HepG2 (cell line): ENCODE results near the gene BRPF1. TPM values are rescaled to one million over a fixed set of nuclear protein-coding genes. Genes with fewer than 3 reads are reported as not detected.

Source experiments
- ATAC-seq: fragments of 200-7000 bp; cut with Tn5 transposase; 3 replicates; pipeline ENCODE4 v1.9.1; 2020; ENCODE audit warnings: mild to moderate bottlenecking, moderate library complexity
- BruUV-seq: library from RNA; stranded (reverse); fragments of 400-500 nt; replicated peaks from 2 replicates; lab custom pipeline; 2021; lab: Mats Ljungman, UMichigan
- CTCF ChIA-PET: fragments of 300-600 bp; formaldehyde crosslinking; extraction: SDS; loops from one replicate; lab custom pipeline; 2021; ENCODE audit warnings: low total read pairs, inconsistent platforms, low intra/inter-chr PET ratio; lab: Yijun Ruan, JAX
- POLR2A ChIA-PET: fragments of 350-600 bp; sonication (Branson Sonifier 250); formaldehyde crosslinking; loops from one replicate; lab custom pipeline; 2020; ENCODE audit warnings: antibody characterized with exemption, inconsistent platforms; lab: Yijun Ruan, JAX
- DNase-seq: peaks from one replicate; pipeline ENCODE4 v3.0.0-alpha.2; 2015; ENCODE audit warnings: low spot score
- FAIRE-seq: peaks from 3 replicates; lab custom pipeline; 2011; peaks lifted over from hg19 to GRCh38; lab: Jason Lieb, UNC
- H2AFZ ChIP-seq: one replicate; pipeline ENCODE4 v1.6.1; 2011; ENCODE audit warnings: low read length, inconsistent platforms
- H3K27ac ChIP-seq: fragments of 300-600 bp; 3 replicates; pipeline ENCODE4 v1.8.0; 2011; ENCODE audit warnings: mixed run types, mild to moderate bottlenecking, mixed read lengths, low read length, inconsistent platforms; ENCODE audit not compliant: insufficient read depth; ENCODE audit errors: extremely low read length
- H3K27me3 ChIP-seq, 2 experiments: fragments of 200-600 bp in 1 of 2; 2 replicates in 1 of 2; 3 replicates in 1 of 2; pipeline versions ENCODE4 v1.6.0 to v1.8.0; 2011; ENCODE audit warnings: low read length in 2 of 2, mild to moderate bottlenecking in 2 of 2, moderate library complexity in 2 of 2, inconsistent platforms in 1 of 2; ENCODE audit not compliant: insufficient read depth in 2 of 2, control insufficient read depth in 1 of 2
- H3K36me3 ChIP-seq, 2 experiments: fragments of 200-600 bp in 1 of 2; replicated peaks in 1 of 2; 2 replicates in 1 of 2; 3 replicates in 1 of 2; pipeline versions ENCODE4 v1.5.1 to v1.8.0; 2011; ENCODE audit warnings: low read length in 2 of 2, inconsistent platforms in 1 of 2; ENCODE audit not compliant: insufficient read depth in 2 of 2, control insufficient read depth in 1 of 2
- H3K4me1 ChIP-seq: 2 replicates; pipeline ENCODE4 v1.5.1; 2012; ENCODE audit warnings: low read length, inconsistent platforms; ENCODE audit not compliant: insufficient read depth
- H3K4me2 ChIP-seq: 2 replicates; pipeline ENCODE4 v1.6.0; 2011; ENCODE audit warnings: low read depth, low read length, inconsistent platforms
- H3K4me3 ChIP-seq, 3 experiments: fragments of 200-600 bp in 1 of 3; sonication (generic), shearing (Covaris generic) in 1 of 3; replicated peaks in 1 of 3; 2 replicates each; pipeline ENCODE4 v1.5.1; 2011 to 2016; ENCODE audit warnings: low read length in 3 of 3, inconsistent platforms in 2 of 3, low read depth in 2 of 3, mild to moderate bottlenecking in 2 of 3, control low read depth in 1 of 3, mixed read lengths in 1 of 3; ENCODE audit not compliant: insufficient read depth in 1 of 3
- H3K79me2 ChIP-seq: one replicate; pipeline ENCODE4 v1.6.1; 2011; ENCODE audit warnings: low read length, inconsistent platforms; ENCODE audit not compliant: insufficient read depth
- H3K9ac ChIP-seq: 2 replicates; pipeline ENCODE4 v1.6.0; 2011; ENCODE audit warnings: mild to moderate bottlenecking, low read depth, low read length, inconsistent platforms; ENCODE audit not compliant: insufficient read depth
- H3K9me3 ChIP-seq: 2 replicates; pipeline ENCODE4 v1.5.1; 2012; ENCODE audit warnings: mild to moderate bottlenecking, low read length
- H4K20me1 ChIP-seq: 2 replicates; pipeline ENCODE4 v1.6.0; 2011; ENCODE audit warnings: inconsistent platforms, mild to moderate bottlenecking, low read length, moderate library complexity; ENCODE audit not compliant: insufficient read depth
- ARID2 ChIP-seq: sonication (generic); formaldehyde crosslinking; IDR thresholded peaks from 2 replicates; pipeline ENCODE4 v1.8.1; 2022; ENCODE audit warnings: mild to moderate bottlenecking, missing genetic modification reagents, borderline replicate concordance
- ARNT2 ChIP-seq: sonication (generic); formaldehyde crosslinking; IDR thresholded peaks from 2 replicates; pipeline ENCODE4 v1.8.0; 2022; ENCODE audit warnings: mild to moderate bottlenecking, low read depth, missing genetic modification reagents, moderate library complexity
- EEA1 ChIP-seq: sonication (generic); formaldehyde crosslinking; IDR thresholded peaks from 2 replicates; pipeline ENCODE4 v1.5.1; 2020; ENCODE audit warnings: mild to moderate bottlenecking, missing genetic modification reagents, borderline replicate concordance
- ERF ChIP-seq: IDR thresholded peaks from 2 replicates; pipeline ENCODE4 v1.6.1; 2018; ENCODE audit warnings: missing biosample characterization, missing genetic modification reagents
- GATAD1 ChIP-seq: IDR thresholded peaks from 2 replicates; pipeline ENCODE4 v1.6.1; 2016; ENCODE audit warnings: missing genetic modification reagents, missing compliant biosample characterization
- HCFC1 ChIP-seq: fragments of 150-350 bp; IDR thresholded peaks from 2 replicates; pipeline ENCODE4 v1.6.1; 2014; ENCODE audit warnings: low read depth, low read length
- HOXD1 ChIP-seq: sonication (generic); formaldehyde crosslinking; IDR thresholded peaks from 2 replicates; pipeline ENCODE4 v1.5.0; 2020; ENCODE audit warnings: missing genetic modification reagents
- ISX ChIP-seq: sonication (generic); formaldehyde crosslinking; conservative IDR thresholded peaks from 2 replicates; pipeline ENCODE4 v1.5.0; 2020; ENCODE audit warnings: missing genetic modification reagents
- MATR3 ChIP-seq: sonication (generic); formaldehyde crosslinking; IDR thresholded peaks from 2 replicates; pipeline ENCODE4 v1.4.0; 2020; ENCODE audit warnings: missing genetic modification reagents
- MTF2 ChIP-seq: sonication (generic); formaldehyde crosslinking; IDR thresholded peaks from 2 replicates; pipeline ENCODE4 v1.5.0; 2020; ENCODE audit warnings: missing genetic modification reagents, borderline replicate concordance
- NCOA1 ChIP-seq: sonication (generic); formaldehyde crosslinking; IDR thresholded peaks from 2 replicates; pipeline ENCODE4 v1.9.0; 2021; ENCODE audit warnings: missing genetic modification reagents
- SAFB2 ChIP-seq: sonication (generic); formaldehyde crosslinking; IDR thresholded peaks from 2 replicates; pipeline ENCODE4 v1.5.1; 2020; ENCODE audit warnings: missing genetic modification reagents, low read depth, mild to moderate bottlenecking, borderline replicate concordance
- SP2 ChIP-seq: sonication (generic); formaldehyde crosslinking; IDR thresholded peaks from 2 replicates; pipeline ENCODE4 v1.5.1; 2020; ENCODE audit warnings: mild to moderate bottlenecking, missing genetic modification reagents
- TFE3 ChIP-seq: IDR thresholded peaks from 2 replicates; pipeline ENCODE4 v1.6.1; 2016
- WGBS: methylation state at CpG from one replicate; pipeline ENCODE4 v1.1.6; 2017; ENCODE audit warnings: low lambda C conversion rate; 5-methylcytosine and 5-hydroxymethylcytosine counted together
- in situ Hi-C: cut with HindIII; loops from 2 replicates; pipeline ENCODE4 v1.10.0; 2017; ENCODE audit warnings: low pct_unique_long_range_greater_than_20kb; ENCODE audit not compliant: extremely low pct_ligation_motif_present
- intact Hi-C: fragments of 100-400 bp; cut with micrococcal nuclease; formaldehyde crosslinking; loops from one replicate; pipeline ENCODE4 v1.10.0; 2022; ENCODE audit not compliant: unreplicated experiment
- polyA plus RNA-seq, 8 experiments: library from polyadenylated mRNA; depleted of rRNA in 3 of 8; stranded (reverse) in 7 of 8; unstranded in 1 of 8; fragments of >200 nt; fragmentation: Illumina TruSeq in 4 of 8; extraction: Trizol in 4 of 8; gene quantifications; 2 replicates each; pipeline versions ENCODE4 v1.2.1 to v1.2.3, GENCODE V29; 2011 to 2016; ENCODE audit warnings: low read depth in 4 of 8, missing spikeins in 1 of 8, mixed read lengths in 1 of 8; ENCODE audit not compliant: insufficient read depth in 1 of 8
- total RNA-seq, 5 experiments: library from RNA; depleted of rRNA; stranded (reverse); fragments of >200 nt; fragmentation: Illumina TruSeq; extraction: Trizol; gene quantifications; 2 replicates each; pipeline ENCODE4 v1.2.3, GENCODE V29; 2016; ENCODE audit warnings: low read depth in 1 of 5

Gene BRPF1
- total and polyA plus RNA-seq, 2 of the 13 experiments (the other 11 are each of a cell fraction or from before 2014, with no cell fraction given): 7.3 to 10.0 TPM

- Histone ChIP-seq H3K9ac (peak overlapping the region; percentile 18; the same call in 1 of the 2 replicates), H4K20me1 (peaks cover 6% of the 10 kb centered on the region), H3K4me2 (peak overlapping the region; percentile 75), H3K27me3 (no peaks in the 10 kb centered on the region; a peak in 1 of 5 replicates), H3K36me3 (peaks cover 4 to 26% of the 10 kb centered on the region in 2 experiments; a peak in 4 of 5 replicates), H3K27ac (no peak overlapping the region), H3K9me3 (no peaks in the 10 kb centered on the region), H3K4me3 (peak overlapping the region; percentile 51 to 96 (median 70); a peak in 5 of 6 replicates), H3K4me1 (peaks cover 31% of the 10 kb centered on the region), H3K79me2 (peaks cover 24% of the 10 kb centered on the region), H2AFZ (peak overlapping the region; percentile 82)
- TF ChIP-seq HOXD1 (CRISPR knock-in tag) (peak; percentile 1; the same call in 1 of the 2 replicates), SAFB2 (0 out of 2 replicates have a peak, but pooled peaks have one; percentile 6), MTF2 (CRISPR knock-in tag) (no peak)
- FAIRE-seq (peak; percentile 68), DNase-seq (no peak), ATAC-seq (peak; percentile 77)
- ChIA-PET CTCF (no interaction called here), POLR2A (interaction anchor here (0.7 to 4.3 kb wide), 6 partner anchors 19 to 411 kb away, joined by 3 to 40 read pairs (median 9); partner anchors contain the start of genes ARPC4, CAMK1, OGG1 and TADA3)
- in situ Hi-C loops (no loop called here), intact Hi-C loops (loop anchor here (1.0 to 2.0 kb wide), 2 partner anchors 19 to 62 kb away; partner anchors contain the start of genes ARPC4, OGG1 and TADA3)
- no TSS peak for BruUV-seq
- under 1% methylated on average over 17 of the region's 17 CpGs for WGBS
Measured at GRCh38 chr3:9730657-9731205, 804 bp upstream of the BRPF1 start.

- Histone ChIP-seq H3K4me2 (peak overlapping the region; percentile 90), H4K20me1 (peaks cover 6% of the 10 kb centered on the region), H3K27me3 (no peaks in the 10 kb centered on the region; a peak in 1 of 5 replicates), H3K36me3 (peaks cover 12 to 39% of the 10 kb centered on the region in 2 experiments; a peak in 4 of 5 replicates), H3K27ac (peak overlapping the region; percentile 99), H3K4me1 (peaks cover 23% of the 10 kb centered on the region), H3K9me3 (no peaks in the 10 kb centered on the region), H3K79me2 (peaks cover 24% of the 10 kb centered on the region), H3K4me3 (peak overlapping the region; percentile 89 to 99 (median 96)), H3K9ac (peak overlapping the region; percentile 100), H2AFZ (no peak overlapping the region)
- intact Hi-C loops: no loop called here
- 0% methylated on average over 7 of the region's 41 CpGs for WGBS
- in situ Hi-C loops: no loop called here
- DNase-seq (no peak), FAIRE-seq (no peak), ATAC-seq (peak; percentile 39)
- CTCF ChIA-PET: no interaction called here
- TF ChIP-seq ERF (CRISPR knock-in tag) (0 out of 2 replicates have a peak, but pooled peaks have one; percentile 10), EEA1 (CRISPR knock-in tag) (no peak), ISX (CRISPR knock-in tag) (no peak), GATAD1 (CRISPR knock-in tag) (no peak), MATR3 (CRISPR knock-in tag) (no peak), MTF2 (CRISPR knock-in tag) (0 out of 2 replicates have a peak, but pooled peaks have one; percentile 1), SP2 (CRISPR knock-in tag) (0 out of 2 replicates have a peak, but pooled peaks have one; percentile 0), TFE3 (CRISPR knock-in tag) (no peak), ARID2 (0 out of 2 replicates have a peak, but pooled peaks have one; percentile 31), ARNT2 (CRISPR knock-in tag) (no peak), NCOA1 (CRISPR knock-in tag) (0 out of 2 replicates have a peak, but pooled peaks have one; percentile 25), HCFC1 (no peak)
- POLR2A ChIA-PET: interaction anchor here (1.1 to 4.3 kb wide), 6 partner anchors 18 to 410 kb away, joined by 3 to 40 read pairs (median 9); partner anchors contain the start of genes ARPC4, CAMK1, OGG1 and TADA3
- BruUV-seq: no TSS peak
Measured at GRCh38 chr3:9732080-9732739, 675 bp downstream of the BRPF1 start.
